ENCODE measurements around the gene RMC1. TPM values are rescaled to one million over a fixed set of nuclear protein-coding genes. Genes with fewer than 3 reads are reported as not detected.
"Not testable (repeated sequence)": the region's sequence is repeated elsewhere in the genome, so short reads cannot be mapped to it uniquely, and the experiment has no call there.

Gene RMC1
- total RNA-seq, 1 experiment from 2014 or later: 15.1 TPM

DNA sequence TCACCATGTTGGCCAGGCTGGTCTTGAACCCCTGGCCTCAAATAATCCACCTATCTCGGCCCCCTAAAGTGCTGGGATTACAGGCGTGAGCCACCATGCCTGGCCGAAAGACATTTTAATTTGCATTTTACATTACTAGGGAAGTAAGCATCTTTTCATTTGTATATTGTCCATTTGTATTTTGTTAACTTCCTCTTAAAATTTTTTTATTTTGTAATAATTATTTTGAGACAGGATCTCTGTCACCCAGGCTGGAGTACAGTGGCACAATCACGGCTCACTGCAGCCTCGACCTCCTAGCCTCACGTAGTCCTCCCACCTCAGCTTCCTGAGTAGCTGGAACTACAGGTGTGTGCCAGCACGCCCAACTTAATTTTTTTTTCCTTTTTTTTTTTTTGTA lies 8.9 kb downstream of the RMC1 start:
- H3K27me3 ChIP-seq (ENCODE audit: control insufficient read depth, insufficient read depth, low read length); H3K36me3 ChIP-seq (replicated peaks; ENCODE audit: control insufficient read depth, insufficient read depth, low read length); H3K4me3 ChIP-seq (ENCODE audit: insufficient read depth, low read depth, low read length); DNase-seq: not testable (repeated sequence)

DNA sequence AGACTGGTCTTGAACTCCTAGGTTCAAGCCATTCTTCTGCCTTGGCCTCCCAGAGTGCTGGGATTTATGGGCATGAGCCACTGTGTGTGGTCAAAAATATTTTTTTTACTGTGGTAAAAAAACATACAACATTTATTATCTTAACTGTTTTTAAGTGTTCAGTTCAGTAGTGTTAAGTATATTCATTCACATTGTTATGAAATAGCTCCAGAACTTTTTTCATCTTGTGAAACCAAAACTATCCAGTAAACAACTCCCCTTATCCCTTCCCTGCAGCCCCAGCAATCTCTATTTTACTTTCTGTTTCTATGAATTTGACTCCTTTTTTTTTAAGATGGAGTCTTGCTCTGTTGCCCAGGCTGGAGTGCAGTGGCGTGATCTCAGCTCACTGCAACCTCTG lies 9.3 kb downstream of the RMC1 start:
- H3K27me3 ChIP-seq (ENCODE audit: control insufficient read depth, insufficient read depth, low read length): no peaks in the 10 kb centered on the region
- DNase-seq: no peak
- H3K4me3 ChIP-seq (ENCODE audit: insufficient read depth, low read depth, low read length): no peak overlapping the region
- peaks cover 2% of the 10 kb centered on the region; the same call in 1 of the 2 replicates for H3K36me3 ChIP-seq (replicated peaks; ENCODE audit: control insufficient read depth, insufficient read depth, low read length)

- Histone ChIP-seq H3K27me3 (ENCODE audit: control insufficient read depth, insufficient read depth, low read length) (no peaks in the 10 kb centered on the region), H3K4me3 (ENCODE audit: insufficient read depth, low read depth, low read length) (no peak overlapping the region), H3K36me3 (replicated peaks; ENCODE audit: control insufficient read depth, insufficient read depth, low read length) (peaks cover 6% of the 10 kb centered on the region)
- DNase-seq: peak; percentile 78
These were observed 12.7 kb downstream of the RMC1 start for GRCh38 chr18:23515911-23516546.

DNA sequence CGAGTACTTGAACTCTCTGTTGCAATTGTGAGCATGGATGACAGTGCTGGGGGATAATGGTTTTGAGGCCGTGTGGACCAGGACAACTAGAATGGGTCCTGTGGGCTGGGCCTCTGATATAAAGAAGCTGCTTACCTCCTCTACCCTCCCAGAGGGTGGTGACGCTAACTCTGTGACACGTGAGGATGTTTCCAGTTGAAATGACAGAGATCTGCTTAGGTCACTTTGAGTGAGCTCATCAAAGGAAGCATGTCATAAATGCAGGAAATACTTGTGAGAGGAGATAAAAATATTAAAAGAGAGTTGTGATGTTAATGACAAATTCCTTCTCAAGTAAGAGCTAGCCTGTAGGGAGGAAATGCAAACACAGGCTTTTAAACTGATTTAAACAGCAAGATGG lies 16.4 kb downstream of the RMC1 start:
- no peak for DNase-seq
- Histone ChIP-seq H3K4me3 (ENCODE audit: insufficient read depth, low read depth, low read length) (no peak overlapping the region), H3K36me3 (replicated peaks; ENCODE audit: control insufficient read depth, insufficient read depth, low read length) (peaks cover 15% of the 10 kb centered on the region), H3K27me3 (ENCODE audit: control insufficient read depth, insufficient read depth, low read length) (no peaks in the 10 kb centered on the region)

DNA sequence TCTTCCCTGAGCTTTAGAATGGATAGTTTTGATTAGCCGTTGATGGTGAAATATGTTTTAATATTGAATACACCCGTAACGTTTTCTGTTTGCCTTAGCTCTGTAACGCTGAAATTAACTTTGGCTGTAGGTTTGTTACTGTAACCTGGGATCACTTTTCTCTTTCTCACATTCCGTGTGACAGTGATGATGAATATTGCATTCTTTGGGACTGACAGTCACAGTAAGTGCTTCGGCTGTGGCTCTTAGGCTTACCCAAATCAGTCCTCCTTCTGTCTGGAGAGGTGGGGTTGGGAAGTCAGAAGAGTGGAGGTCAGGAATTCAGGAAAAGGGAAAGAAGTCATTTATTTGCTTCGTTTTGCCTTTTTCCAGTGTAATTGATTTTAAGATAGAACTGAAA lies 18.0 kb downstream of the RMC1 start:
- H3K36me3 ChIP-seq (replicated peaks; ENCODE audit: control insufficient read depth, insufficient read depth, low read length): peaks cover 19% of the 10 kb centered on the region
- DNase-seq: no peak

DNA sequence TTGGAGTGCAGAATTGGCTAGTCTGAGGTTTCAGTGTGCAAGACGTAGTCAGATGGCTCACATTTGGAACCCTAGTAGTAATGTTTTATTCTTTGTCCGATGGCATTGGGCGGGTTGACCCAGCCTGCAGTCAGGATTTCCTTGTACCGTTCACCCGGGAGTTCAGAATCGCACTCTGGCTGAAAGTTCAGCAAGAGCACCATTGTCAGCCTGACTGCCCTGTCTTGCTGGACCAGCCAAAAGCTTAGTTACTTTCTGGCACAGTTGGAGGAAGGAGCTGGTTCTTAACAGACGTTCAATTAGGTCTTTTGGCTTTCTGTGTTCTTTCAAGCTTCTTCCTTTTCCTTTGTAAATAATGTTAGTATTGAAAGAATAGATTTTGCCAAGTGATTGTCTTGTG lies 18.6 kb downstream of the RMC1 start:
- Histone ChIP-seq H3K4me3 (ENCODE audit: insufficient read depth, low read depth, low read length) (no peak overlapping the region), H3K27me3 (ENCODE audit: control insufficient read depth, insufficient read depth, low read length) (no peaks in the 10 kb centered on the region), H3K36me3 (replicated peaks; ENCODE audit: control insufficient read depth, insufficient read depth, low read length) (peaks cover 23% of the 10 kb centered on the region)
- no peak for DNase-seq

More for the DNA sequence above, 18.0 kb downstream of the RMC1 start:
- no peak overlapping the region for H3K4me3 ChIP-seq (ENCODE audit: insufficient read depth, low read depth, low read length)
- no peaks in the 10 kb centered on the region for H3K27me3 ChIP-seq (ENCODE audit: control insufficient read depth, insufficient read depth, low read length)

DNA sequence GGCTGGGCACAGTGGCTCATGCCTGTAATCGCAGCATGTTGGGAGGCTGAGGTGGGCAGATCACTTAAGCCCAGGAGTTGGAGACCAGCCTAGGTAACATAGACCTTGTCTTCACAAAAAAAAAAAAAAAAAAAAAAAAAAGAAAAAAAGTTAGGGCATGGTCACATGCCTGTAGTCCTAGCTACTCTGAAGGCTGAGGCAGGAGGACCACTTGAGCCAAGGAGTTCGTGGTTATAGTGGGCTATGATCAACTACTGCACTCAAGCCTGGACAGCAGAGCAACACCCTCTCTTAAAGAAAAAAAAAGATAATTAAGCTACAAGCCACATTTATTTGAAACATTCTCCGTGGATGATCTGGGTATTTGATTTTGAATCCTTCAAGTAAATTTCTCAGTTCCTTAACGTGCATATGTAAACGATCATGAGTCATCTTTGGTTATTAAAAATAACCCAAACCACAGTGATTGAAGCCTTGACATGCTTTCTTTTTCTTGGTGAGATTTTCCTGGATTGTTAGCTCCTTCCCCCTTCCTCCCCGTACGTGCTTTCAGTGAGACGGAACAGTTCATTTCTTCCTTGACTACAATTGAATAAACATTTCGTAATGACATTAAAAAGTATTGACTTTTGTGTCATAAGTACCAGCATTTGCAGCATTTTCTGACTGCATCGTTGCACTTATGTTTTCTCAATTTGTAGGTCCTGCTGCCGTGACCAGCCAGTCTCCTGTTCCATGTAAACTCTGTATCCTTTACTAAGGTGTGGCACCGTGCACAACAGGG lies 20.3 kb downstream of the RMC1 start:
- no peak for DNase-seq
- H3K27me3 ChIP-seq (ENCODE audit: control insufficient read depth, insufficient read depth, low read length): no peaks in the 10 kb centered on the region
- no peak overlapping the region for H3K4me3 ChIP-seq (ENCODE audit: insufficient read depth, low read depth, low read length)
- H3K36me3 ChIP-seq (replicated peaks; ENCODE audit: control insufficient read depth, insufficient read depth, low read length): peaks cover 27% of the 10 kb centered on the region

GRCh38 chr18:23524213-23524707 lies 20.9 kb downstream of the RMC1 start:
- no peak for DNase-seq
- Histone ChIP-seq H3K27me3 (ENCODE audit: control insufficient read depth, insufficient read depth, low read length) (no peaks in the 10 kb centered on the region), H3K4me3 (ENCODE audit: insufficient read depth, low read depth, low read length) (no peak overlapping the region), H3K36me3 (replicated peaks; ENCODE audit: control insufficient read depth, insufficient read depth, low read length) (peaks cover 28% of the 10 kb centered on the region)

- H3K36me3 ChIP-seq (replicated peaks; ENCODE audit: control insufficient read depth, insufficient read depth, low read length): peaks cover 31% of the 10 kb centered on the region
- DNase-seq: no peak
These were observed 23.3 kb downstream of the RMC1 start for GRCh38 chr18:23526501-23527063.

GRCh38 chr18:23528580-23529472 lies 25.5 kb downstream of the RMC1 start:
- no peak overlapping the region for H3K4me3 ChIP-seq (ENCODE audit: insufficient read depth, low read depth, low read length)
- no peak for DNase-seq
- no peaks in the 10 kb centered on the region for H3K27me3 ChIP-seq (ENCODE audit: control insufficient read depth, insufficient read depth, low read length)
- peaks cover 37% of the 10 kb centered on the region for H3K36me3 ChIP-seq (replicated peaks; ENCODE audit: control insufficient read depth, insufficient read depth, low read length)

More at GRCh38 chr18:23526501-23527063, 23.3 kb downstream of the RMC1 start:
- Histone ChIP-seq H3K27me3 (ENCODE audit: control insufficient read depth, insufficient read depth, low read length) (no peaks in the 10 kb centered on the region), H3K4me3 (ENCODE audit: insufficient read depth, low read depth, low read length) (no peak overlapping the region)

DNA sequence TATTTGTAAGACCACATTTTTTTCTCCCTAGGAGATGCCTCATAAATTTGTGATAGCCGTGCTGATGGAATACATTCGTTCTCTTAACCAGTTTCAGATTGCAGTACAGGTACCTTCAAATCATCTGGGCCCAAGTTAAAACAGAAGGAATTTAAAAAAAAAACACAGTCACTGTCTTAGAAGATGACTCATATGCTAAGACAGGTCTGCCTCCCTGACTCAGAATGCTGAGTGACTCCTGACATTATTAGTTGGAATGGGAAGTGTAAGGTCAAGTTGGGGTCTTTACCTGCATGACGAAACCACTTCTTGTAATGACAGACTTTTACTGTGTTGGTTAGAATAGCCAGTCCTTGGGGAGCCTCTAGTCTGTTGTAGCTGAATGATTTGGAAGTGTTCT lies 26.3 kb downstream of the RMC1 start:
- Histone ChIP-seq H3K27me3 (ENCODE audit: control insufficient read depth, insufficient read depth, low read length) (no peaks in the 10 kb centered on the region), H3K4me3 (ENCODE audit: insufficient read depth, low read depth, low read length) (no peak overlapping the region), H3K36me3 (replicated peaks; ENCODE audit: control insufficient read depth, insufficient read depth, low read length) (peaks cover 43% of the 10 kb centered on the region)
- no peak for DNase-seq

DNA sequence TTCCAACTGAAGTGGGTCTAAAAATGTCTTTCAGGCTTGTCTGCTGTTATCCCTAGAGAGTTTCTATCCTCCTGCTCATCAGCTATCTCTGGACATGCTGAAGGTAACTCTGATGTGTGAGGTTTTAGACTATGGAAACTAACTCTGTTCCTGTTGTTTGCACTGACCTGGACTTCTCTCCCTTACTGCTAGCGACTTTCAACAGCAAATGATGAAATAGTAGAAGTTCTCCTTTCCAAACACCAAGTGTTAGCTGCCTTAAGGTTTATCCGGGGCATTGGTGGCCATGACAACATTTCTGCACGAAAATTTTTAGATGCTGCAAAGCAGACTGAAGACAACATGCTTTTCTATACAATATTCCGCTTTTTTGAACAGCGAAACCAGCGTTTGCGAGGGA lies 26.9 kb downstream of the RMC1 start:
- H3K4me3 ChIP-seq (ENCODE audit: insufficient read depth, low read depth, low read length): no peak overlapping the region
- no peaks in the 10 kb centered on the region for H3K27me3 ChIP-seq (ENCODE audit: control insufficient read depth, insufficient read depth, low read length)
- H3K36me3 ChIP-seq (replicated peaks; ENCODE audit: control insufficient read depth, insufficient read depth, low read length): peaks cover 47% of the 10 kb centered on the region
- DNase-seq: no peak

GRCh38 chr18:23531912-23532311 lies 28.6 kb downstream of the RMC1 start:
- no peaks in the 10 kb centered on the region for H3K27me3 ChIP-seq (ENCODE audit: control insufficient read depth, insufficient read depth, low read length)
- H3K36me3 ChIP-seq (replicated peaks; ENCODE audit: control insufficient read depth, insufficient read depth, low read length): peaks cover 48% of the 10 kb centered on the region
- H3K4me3 ChIP-seq (ENCODE audit: insufficient read depth, low read depth, low read length): no peak overlapping the region
- DNase-seq: no peak

GRCh38 chr18:23532848-23533247 lies 29.5 kb downstream of the RMC1 start:
- no peak for DNase-seq
- Histone ChIP-seq H3K36me3 (replicated peaks; ENCODE audit: control insufficient read depth, insufficient read depth, low read length) (peaks cover 51% of the 10 kb centered on the region), H3K27me3 (ENCODE audit: control insufficient read depth, insufficient read depth, low read length) (no peaks in the 10 kb centered on the region), H3K4me3 (ENCODE audit: insufficient read depth, low read depth, low read length) (no peak overlapping the region)

All from H7 (cell line).